ENCODE measurements around the gene C4A.
"Not testable (repeated sequence)": the region's sequence is repeated elsewhere in the genome, so short reads cannot be mapped to it uniquely, and the experiment has no call there.

The C4A gene

GRCh38 chr6:31980998-31981397, 859 bp upstream of the C4A start:
- not testable (repeated sequence) for DNase-seq

- DNase-seq = not testable (repeated sequence)
Observed at GRCh38 chr6:31989363-31989762, 7.5 kb downstream of the C4A start.

GRCh38 chr6:31994421-31994820, 12.6 kb downstream of the C4A start:
- not testable (repeated sequence) for DNase-seq

- DNase-seq = not testable (repeated sequence)
Observed at GRCh38 chr6:31996385-31996784, 14.5 kb downstream of the C4A start.

- DNase-seq = not testable (repeated sequence)
Observed at GRCh38 chr6:32002546-32003268, 20.9 kb downstream of the C4A start.

- DNase-seq = not testable (repeated sequence)
Observed at GRCh38 chr6:32003301-32003700, 21.4 kb downstream of the C4A start.

GRCh38 chr6:32004393-32004792, 22.5 kb downstream of the C4A start:
- DNase-seq = not testable (repeated sequence)

GRCh38 chr6:32004864-32005537, 23.1 kb downstream of the C4A start:
- DNase-seq = not testable (repeated sequence)

- not testable (repeated sequence) for DNase-seq
Observed at GRCh38 chr6:32005538-32005880, 23.7 kb downstream of the C4A start.

GRCh38 chr6:32005991-32006529, 24.2 kb downstream of the C4A start:
- not testable (repeated sequence) for DNase-seq

- not testable (repeated sequence) for DNase-seq
Observed at GRCh38 chr6:32007086-32007485, 25.2 kb downstream of the C4A start.

- not testable (repeated sequence) for DNase-seq
Observed at GRCh38 chr6:32008037-32008436, 26.2 kb downstream of the C4A start.

- not testable (repeated sequence) for DNase-seq
Observed at GRCh38 chr6:32008616-32009015, 26.8 kb downstream of the C4A start.

- DNase-seq = not testable (repeated sequence)
Observed at GRCh38 chr6:32009537-32009936, 27.7 kb downstream of the C4A start.

- not testable (repeated sequence) for DNase-seq
Observed at GRCh38 chr6:32010856-32011530, 29.1 kb downstream of the C4A start.

GRCh38 chr6:32012941-32013617, 31.2 kb downstream of the C4A start:
- not testable (repeated sequence) for DNase-seq

- not testable (repeated sequence) for DNase-seq
Observed at GRCh38 chr6:32013738-32014137, 31.9 kb downstream of the C4A start.

GRCh38 chr6:32014547-32014946, 32.7 kb downstream of the C4A start, which contains the start of gene C4B:
Gene C4B (plus strand): TSS chr6:32014795. CDS start chr6:32014846, 51 bp downstream.
- not testable (repeated sequence) for DNase-seq

GRCh38 chr6:32022100-32022499, 40.2 kb downstream of the C4A start:
- DNase-seq = not testable (repeated sequence)

- not testable (repeated sequence) for DNase-seq
Observed at GRCh38 chr6:32028631-32029030, 46.8 kb downstream of the C4A start.

GRCh38 chr6:32029553-32029952, 47.7 kb downstream of the C4A start:
- not testable (repeated sequence) for DNase-seq

- DNase-seq = not testable (repeated sequence)
Observed at GRCh38 chr6:32035283-32036013, 53.6 kb downstream of the C4A start.
